IMR-90 (cell line): ENCODE data around the gene ATP2B1. TPM values are rescaled to one million over a fixed set of nuclear protein-coding genes. Genes with fewer than 3 reads are reported as not detected.

Experiments
- ATAC-seq: fragments of 200-7000 bp; cut with Tn5 transposase; 2 replicates; pipeline ENCODE4 v1.9.1; 2020; ENCODE audit warnings: low read depth, mild to moderate bottlenecking, moderate library complexity
- BruUV-seq: library from RNA; stranded (reverse); fragments of 400-500 nt; replicated peaks from 2 replicates; lab custom pipeline; 2021; lab: Mats Ljungman, UMichigan
- CTCF ChIA-PET: fragments of 300-600 bp; formaldehyde crosslinking; extraction: SDS; loops from one replicate; lab custom pipeline; 2021; ENCODE audit warnings: antibody characterized with exemption; lab: Yijun Ruan, JAX
- POLR2A ChIA-PET: fragments of 300-600 bp; sonication (Branson Sonifier 250); formaldehyde crosslinking; loops from one replicate; lab custom pipeline; 2022; ENCODE audit warnings: antibody characterized with exemption; ENCODE audit not compliant: unreplicated experiment; lab: Charles Lee
- DNase-seq: peaks from one replicate; pipeline ENCODE4 v3.0.0; 2013
- H2AFZ ChIP-seq: replicated peaks from 2 replicates; pipeline ENCODE3; 2013; ENCODE audit warnings: low read length, mild to moderate bottlenecking; ENCODE audit not compliant: poor library complexity
- H2AK5ac ChIP-seq: 2 replicates; pipeline ENCODE4 v1.6.1; 2013; ENCODE audit warnings: low read depth, low read length, inconsistent platforms
- H2AK9ac ChIP-seq: replicated peaks from 2 replicates; pipeline ENCODE3; 2013; ENCODE audit warnings: mild to moderate bottlenecking, low read depth, low read length, moderate library complexity; ENCODE audit not compliant: poor library complexity
- H2BK120ac ChIP-seq: 2 replicates; pipeline ENCODE4 v1.6.1; 2013; ENCODE audit warnings: low read depth, low read length, inconsistent platforms
- H2BK15ac ChIP-seq: 3 replicates; pipeline ENCODE4 v1.6.1; 2013; ENCODE audit warnings: low read depth, low read length, inconsistent platforms
- H2BK20ac ChIP-seq: 2 replicates; pipeline ENCODE4 v1.6.1; 2013; ENCODE audit warnings: low read depth, mild to moderate bottlenecking, inconsistent platforms, low read length, moderate library complexity
- H2BK5ac ChIP-seq: 2 replicates; pipeline ENCODE4 v1.6.1; 2013; ENCODE audit warnings: mild to moderate bottlenecking, low read depth, low read length, inconsistent platforms; ENCODE audit not compliant: poor library complexity, severe bottlenecking
- H3K14ac ChIP-seq: replicated peaks from 2 replicates; pipeline ENCODE4 v1.6.1; 2013; ENCODE audit warnings: low read depth, low read length, inconsistent platforms
- H3K18ac ChIP-seq: 2 replicates; pipeline ENCODE4 v1.6.1; 2013; ENCODE audit warnings: low read depth, low read length, control low read depth
- H3K23ac ChIP-seq: 2 replicates; pipeline ENCODE4 v1.6.1; 2013; ENCODE audit warnings: low read depth, low read length, inconsistent platforms
- H3K27ac ChIP-seq: 2 replicates; pipeline ENCODE4 v1.5.1; 2013; ENCODE audit warnings: mild to moderate bottlenecking, control low read depth, low read length; ENCODE audit not compliant: insufficient read depth
- H3K27me3 ChIP-seq: 2 replicates; pipeline ENCODE4 v1.6.1; 2013; ENCODE audit warnings: low read length; ENCODE audit not compliant: control insufficient read depth, insufficient read depth
- H3K36me3 ChIP-seq: 2 replicates; pipeline ENCODE4 v1.6.1; 2013; ENCODE audit warnings: low read length, mixed read lengths; ENCODE audit not compliant: control insufficient read depth, insufficient read depth
- H3K4ac ChIP-seq: 2 replicates; pipeline ENCODE4 v1.6.1; 2013; ENCODE audit warnings: low read depth, low read length, inconsistent platforms
- H3K4me1 ChIP-seq: 2 replicates; pipeline ENCODE4 v1.6.1; 2013; ENCODE audit warnings: low read length, mixed read lengths; ENCODE audit not compliant: control insufficient read depth, insufficient read depth
- H3K4me2 ChIP-seq: 2 replicates; pipeline ENCODE4 v1.6.1; 2013; ENCODE audit warnings: low read depth, mild to moderate bottlenecking, control low read depth, low read length, moderate library complexity
- H3K4me3 ChIP-seq: 2 replicates; pipeline ENCODE4 v1.5.1; 2013; ENCODE audit warnings: low read depth, mild to moderate bottlenecking, control low read depth, low read length, moderate library complexity; ENCODE audit not compliant: insufficient read depth
- H3K56ac ChIP-seq: 2 replicates; pipeline ENCODE4 v1.6.1; 2013; ENCODE audit warnings: low read length, inconsistent platforms; ENCODE audit not compliant: insufficient read depth; ENCODE audit errors: extremely low read depth
- H3K79me1 ChIP-seq, 2 experiments: 2 replicates each; pipeline ENCODE4 v1.6.1; 2013; ENCODE audit warnings: low read length in 2 of 2, inconsistent platforms in 1 of 2, low read depth in 1 of 2
- H3K9ac ChIP-seq: 2 replicates; pipeline ENCODE4 v1.6.1; 2013; ENCODE audit warnings: low read depth, low read length, control low read depth
- H3K9me1 ChIP-seq: 2 replicates; pipeline ENCODE4 v1.6.1; 2013; ENCODE audit warnings: low read length, inconsistent platforms; ENCODE audit not compliant: insufficient read depth
- H3K9me3 ChIP-seq: 2 replicates; pipeline ENCODE4 v1.6.1; 2013; ENCODE audit warnings: low read length; ENCODE audit not compliant: control insufficient read depth, insufficient read depth
- H4K20me1 ChIP-seq: 2 replicates; pipeline ENCODE4 v1.6.1; 2013; ENCODE audit warnings: low read length, inconsistent platforms; ENCODE audit not compliant: insufficient read depth
- H4K5ac ChIP-seq: 2 replicates; pipeline ENCODE4 v1.6.1; 2013; ENCODE audit warnings: mild to moderate bottlenecking, low read depth, low read length, control low read depth
- H4K8ac ChIP-seq, 2 experiments: 2 replicates each; pipeline ENCODE4 v1.6.1; 2013; ENCODE audit warnings: low read depth in 2 of 2, low read length in 2 of 2, control low read depth in 1 of 2, inconsistent platforms in 1 of 2
- H4K91ac ChIP-seq: 2 replicates; pipeline ENCODE4 v1.6.1; 2013; ENCODE audit warnings: low read depth, low read length, inconsistent platforms; ENCODE audit not compliant: insufficient read depth
- BHLHE40 ChIP-seq: fragments of 150-350 bp; IDR thresholded peaks from 2 replicates; pipeline ENCODE4 v1.6.1; 2016; ENCODE audit warnings: mild to moderate bottlenecking, low read depth, low read length
- FOS ChIP-seq: fragments of 150-350 bp; IDR thresholded peaks from 2 replicates; pipeline ENCODE4 v1.6.1; 2016; ENCODE audit warnings: low read depth, low read length
- MXI1 ChIP-seq: IDR thresholded peaks from 2 replicates; pipeline ENCODE4 v1.6.1; 2012; ENCODE audit warnings: low read depth, mild to moderate bottlenecking, low read length, moderate library complexity, borderline replicate concordance
- POLR2A ChIP-seq: IDR thresholded peaks from 2 replicates; pipeline ENCODE4 v1.6.1; 2012; ENCODE audit warnings: mild to moderate bottlenecking, low read depth, low read length
- RAD21 ChIP-seq: IDR thresholded peaks from 2 replicates; pipeline ENCODE4 v1.6.1; 2012; ENCODE audit warnings: low read length, improper control_type of control experiment
- RCOR1 ChIP-seq: IDR thresholded peaks from 2 replicates; pipeline ENCODE4 v1.6.1; 2012; ENCODE audit warnings: mild to moderate bottlenecking, low read length, improper control_type of control experiment; ENCODE audit not compliant: insufficient replicate concordance
- RFX5 ChIP-seq: IDR thresholded peaks from 2 replicates; pipeline ENCODE4 v1.8.0; 2012; ENCODE audit warnings: low read depth, mild to moderate bottlenecking, low read length, moderate library complexity
- SMC3 ChIP-seq: fragments of 150-350 bp; IDR thresholded peaks from 2 replicates; pipeline ENCODE4 v1.6.1; 2016; ENCODE audit warnings: low read depth, mild to moderate bottlenecking, antibody characterized with exemption, low read length, moderate library complexity
- WGBS, 2 experiments: methylation state at CpG; one replicate each; pipeline versions ENCODE4 v1.1.5 to v1.1.7; 2013; ENCODE audit warnings: missing lambda C conversion rate in 2 of 2; ENCODE audit not compliant: insufficient read length in 1 of 2; ENCODE audit errors: extremely low coverage in 2 of 2; 5-methylcytosine and 5-hydroxymethylcytosine counted together
- dilution Hi-C: fragments of 300-500 bp; cut with HindIII; formaldehyde crosslinking; loops from one replicate; pipeline ENCODE4 v1.14.3; 2018; ENCODE audit warnings: low sequenced_read_pairs; ENCODE audit not compliant: unreplicated experiment
- in situ Hi-C: fragments of 300-500 bp; cut with MboI; formaldehyde crosslinking; loops from 3 replicates; pipeline ENCODE4 v1.14.3; 2019; ENCODE audit warnings: low sequenced_read_pairs, inconsistent platforms, mixed read lengths
- intact Hi-C: fragments of 100-400 bp; cut with micrococcal nuclease; formaldehyde crosslinking; loops from 2 replicates; pipeline ENCODE4 v1.10.0; 2022
- polyA plus RNA-seq, 3 experiments: library from polyadenylated mRNA; depleted of rRNA; stranded (reverse); fragments of >200 nt; gene quantifications; 2 replicates each; pipeline ENCODE4 v1.2.3, GENCODE V29; 2012; ENCODE audit warnings: low replicate concordance in 1 of 3
- total RNA-seq: library from RNA; depleted of rRNA; stranded (reverse); fragments of >200 nt; gene quantifications from 2 replicates; pipeline ENCODE4 v1.2.3, GENCODE V29; 2012
- TF ChIP-seq, protein P1 (sequence below): fragments of 150-350 bp; IDR thresholded peaks from 2 replicates; pipeline ENCODE4 v1.6.1; 2016; ENCODE audit warnings: low read depth, mild to moderate bottlenecking, low read length, moderate library complexity, borderline replicate concordance

ATP2B1 gene
- total and polyA plus RNA-seq, 2 of the 4 experiments (the other 2 are of a cell fraction), result 9.9 to 32.6 TPM

GRCh38 chr12:89684136-89684535 lies 24.5 kb downstream of the ATP2B1 start:
- Histone ChIP-seq H2AK5ac (no peak overlapping the region), H2BK120ac (no peak overlapping the region), H3K9ac (no peak overlapping the region), H3K23ac (no peak overlapping the region), H3K79me1 (peaks cover 25 to 40% of the 10 kb centered on the region in 2 experiments), H3K18ac (no peak overlapping the region), H4K8ac (no peak overlapping the region), H3K4me2 (no peak overlapping the region), H2AK9ac (no peak overlapping the region), H3K9me3 (peaks cover 5% of the 10 kb centered on the region; the same call in 1 of the 2 replicates), H3K14ac (no peak overlapping the region), H3K4me1 (peaks cover 2% of the 10 kb centered on the region; the same call in 1 of the 2 replicates), H3K27ac (no peak overlapping the region), H3K4ac (no peak overlapping the region), H3K27me3 (no peaks in the 10 kb centered on the region), H2BK15ac (no peak overlapping the region), H4K5ac (no peak overlapping the region), H2BK20ac (no peak overlapping the region), H3K9me1 (0 out of 2 replicates have a peak, but pooled peaks cover 3% of the 10 kb centered on the region), H3K56ac (no peak overlapping the region), H4K20me1 (peaks cover 32% of the 10 kb centered on the region), H2AFZ (no peak overlapping the region), H3K36me3 (no peaks in the 10 kb centered on the region), H2BK5ac (no peak overlapping the region), H4K91ac (no peak overlapping the region), H3K4me3 (no peak overlapping the region)
- DNase-seq, result no peak
- intact Hi-C loops (no loop called here), in situ Hi-C loops (no loop called here), dilution Hi-C loops (no loop called here)
- BruUV-seq, result no TSS peak
- ChIA-PET POLR2A (no interaction called here), CTCF (interaction anchor here (0.6 kb wide), 2 partner anchors 19 to 63 kb away, joined by 3 read pairs; no protein-coding TSS in a partner anchor)
- TF ChIP-seq, protein P1, sequence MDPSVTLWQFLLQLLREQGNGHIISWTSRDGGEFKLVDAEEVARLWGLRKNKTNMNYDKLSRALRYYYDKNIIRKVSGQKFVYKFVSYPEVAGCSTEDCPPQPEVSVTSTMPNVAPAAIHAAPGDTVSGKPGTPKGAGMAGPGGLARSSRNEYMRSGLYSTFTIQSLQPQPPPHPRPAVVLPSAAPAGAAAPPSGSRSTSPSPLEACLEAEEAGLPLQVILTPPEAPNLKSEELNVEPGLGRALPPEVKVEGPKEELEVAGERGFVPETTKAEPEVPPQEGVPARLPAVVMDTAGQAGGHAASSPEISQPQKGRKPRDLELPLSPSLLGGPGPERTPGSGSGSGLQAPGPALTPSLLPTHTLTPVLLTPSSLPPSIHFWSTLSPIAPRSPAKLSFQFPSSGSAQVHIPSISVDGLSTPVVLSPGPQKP, result no peak
- TF ChIP-seq FOS (no peak), RFX5 (no peak), SMC3 (no peak), RCOR1 (no peak), POLR2A (no peak), MXI1 (no peak), BHLHE40 (no peak), RAD21 (no peak)
- no CpG with 5 or more reads among the region's 3 CpGs for WGBS, 2 experiments
- ATAC-seq, result no peak
